Measurements from ENCODE around the gene OR51M1. TPM values are rescaled to one million over a fixed set of nuclear protein-coding genes. Genes with fewer than 3 reads are reported as not detected.
A peak's percentile ranks its signal among the peaks of the same experiment; 100 is the strongest.

The OR51M1 gene
- total RNA-seq, 1 donor from 2014 or later = not detected

- H4K20me1 ChIP-seq (ENCODE audit: insufficient read depth, low read length) = no peaks in the 10 kb centered on the region
- Mint-ChIP-seq H3K27ac (ENCODE audit: unreplicated experiment) (peak overlapping the region; percentile 59), H3K27me3 (ENCODE audit: low read depth, unreplicated experiment) (no peaks in the 10 kb centered on the region), H3K4me1 (ENCODE audit: low read depth, unreplicated experiment) (peaks cover 52% of the 10 kb centered on the region), H3K36me3 (ENCODE audit: low read depth, unreplicated experiment) (no peaks in the 10 kb centered on the region), H3K9me3 (ENCODE audit: unreplicated experiment) (no peaks in the 10 kb centered on the region), H3K4me3 (ENCODE audit: unreplicated experiment) (no peak overlapping the region)
- peak; percentile 70 for FAIRE-seq
- H3K27ac ChIP-seq (ENCODE audit: low read depth, low read length) = peak overlapping the region; percentile 94
- H3K79me2 ChIP-seq (ENCODE audit: insufficient read depth, low read length) = no peaks in the 10 kb centered on the region
- H3K9me3 ChIP-seq (ENCODE audit: insufficient read depth, low read depth, low read length) = no peaks in the 10 kb centered on the region
- H3K4me1 ChIP-seq (ENCODE audit: insufficient read depth, low read length) = peaks cover 38% of the 10 kb centered on the region
- no peaks in the 10 kb centered on the region for H3K36me3 ChIP-seq (ENCODE audit: insufficient read depth, low read length)
- TF ChIP-seq EZH2 (IDR thresholded peaks at IDR 0.05; ENCODE audit: insufficient read depth, low read length) (no peak), CTCF (IDR thresholded peaks at IDR 0.05; ENCODE audit: insufficient read depth, low read depth, low read length) (no peak)
- H3K9ac ChIP-seq (ENCODE audit: low read length) = no peak overlapping the region
- no peak for DNase-seq (ENCODE audit: low read depth)
- H3K27me3 ChIP-seq (ENCODE audit: insufficient read depth, low read length) = no peaks in the 10 kb centered on the region
- no peak overlapping the region for H2AFZ ChIP-seq (ENCODE audit: low read depth, low read length)
- no peak overlapping the region for H3K4me2 ChIP-seq (ENCODE audit: low read length)
- no peak overlapping the region for H3K4me3 ChIP-seq (ENCODE audit: insufficient read depth, low read depth, low read length)
Observed at GRCh38 chr11:5368502-5369043, 15.0 kb upstream of the OR51M1 start.

GRCh38 chr11:5369789-5370188, 13.8 kb upstream of the OR51M1 start:
- Histone ChIP-seq H3K4me1 (ENCODE audit: insufficient read depth, low read length) (peaks cover 28% of the 10 kb centered on the region), H4K20me1 (ENCODE audit: insufficient read depth, low read length) (no peaks in the 10 kb centered on the region), H2AFZ (ENCODE audit: low read depth, low read length) (no peak overlapping the region), H3K9me3 (ENCODE audit: insufficient read depth, low read depth, low read length) (no peaks in the 10 kb centered on the region), H3K9ac (ENCODE audit: low read length) (no peak overlapping the region), H3K27ac (ENCODE audit: low read depth, low read length) (no peak overlapping the region), H3K36me3 (ENCODE audit: insufficient read depth, low read length) (no peaks in the 10 kb centered on the region), H3K4me3 (ENCODE audit: insufficient read depth, low read depth, low read length) (no peak overlapping the region), H3K79me2 (ENCODE audit: insufficient read depth, low read length) (no peaks in the 10 kb centered on the region), H3K4me2 (ENCODE audit: low read length) (no peak overlapping the region), H3K27me3 (ENCODE audit: insufficient read depth, low read length) (no peaks in the 10 kb centered on the region)
- no peaks in the 10 kb centered on the region for H3K27me3 Mint-ChIP-seq (ENCODE audit: low read depth, unreplicated experiment)
- H3K4me1 Mint-ChIP-seq (ENCODE audit: low read depth, unreplicated experiment) = peaks cover 39% of the 10 kb centered on the region
- FAIRE-seq (peak; percentile 23), DNase-seq (ENCODE audit: low read depth) (no peak)
- H3K4me3 Mint-ChIP-seq (ENCODE audit: unreplicated experiment) = no peak overlapping the region
- H3K27ac Mint-ChIP-seq (ENCODE audit: unreplicated experiment) = peak overlapping the region; percentile 13
- no peak for TF ChIP-seq EZH2 (IDR thresholded peaks at IDR 0.05; ENCODE audit: insufficient read depth, low read length)
- peak; percentile 68 for TF ChIP-seq CTCF (IDR thresholded peaks at IDR 0.05; ENCODE audit: insufficient read depth, low read depth, low read length)
- no peaks in the 10 kb centered on the region for H3K36me3 Mint-ChIP-seq (ENCODE audit: low read depth, unreplicated experiment)
- no peaks in the 10 kb centered on the region for H3K9me3 Mint-ChIP-seq (ENCODE audit: unreplicated experiment)

GRCh38 chr11:5380740-5381342, 2.8 kb upstream of the OR51M1 start:
- Histone ChIP-seq H3K36me3 (ENCODE audit: insufficient read depth, low read length) (no peaks in the 10 kb centered on the region), H3K4me3 (ENCODE audit: insufficient read depth, low read depth, low read length) (no peak overlapping the region), H3K4me2 (ENCODE audit: low read length) (no peak overlapping the region), H3K79me2 (ENCODE audit: insufficient read depth, low read length) (no peaks in the 10 kb centered on the region), H3K27me3 (ENCODE audit: insufficient read depth, low read length) (no peaks in the 10 kb centered on the region), H4K20me1 (ENCODE audit: insufficient read depth, low read length) (no peaks in the 10 kb centered on the region), H2AFZ (ENCODE audit: low read depth, low read length) (no peak overlapping the region), H3K9ac (ENCODE audit: low read length) (no peak overlapping the region), H3K4me1 (ENCODE audit: insufficient read depth, low read length) (no peaks in the 10 kb centered on the region), H3K9me3 (ENCODE audit: insufficient read depth, low read depth, low read length) (no peaks in the 10 kb centered on the region), H3K27ac (ENCODE audit: low read depth, low read length) (no peak overlapping the region)
- H3K4me3 Mint-ChIP-seq (ENCODE audit: unreplicated experiment) = no peak overlapping the region
- H3K9me3 Mint-ChIP-seq (ENCODE audit: unreplicated experiment) = no peaks in the 10 kb centered on the region
- peak overlapping the region; percentile 23 for H3K27ac Mint-ChIP-seq (ENCODE audit: unreplicated experiment)
- TF ChIP-seq EZH2 (IDR thresholded peaks at IDR 0.05; ENCODE audit: insufficient read depth, low read length) (no peak), CTCF (IDR thresholded peaks at IDR 0.05; ENCODE audit: insufficient read depth, low read depth, low read length) (peak; percentile 75)
- DNase-seq (ENCODE audit: low read depth) (peak; percentile 28), FAIRE-seq (peak; percentile 64)
- H3K4me1 Mint-ChIP-seq (ENCODE audit: low read depth, unreplicated experiment) = no peaks in the 10 kb centered on the region
- H3K27me3 Mint-ChIP-seq (ENCODE audit: low read depth, unreplicated experiment) = no peaks in the 10 kb centered on the region
- H3K36me3 Mint-ChIP-seq (ENCODE audit: low read depth, unreplicated experiment) = no peaks in the 10 kb centered on the region

All from astrocyte (in vitro differentiated cells and primary cell).